Lower leg skin (tissue), 4 donors: ENCODE results near the gene FAIM2. TPM values are rescaled to one million over a fixed set of nuclear protein-coding genes. Genes with fewer than 3 reads are reported as not detected.

Source experiments
- DNase-seq, 2 donors: peaks; one replicate each; pipeline ENCODE4 v3.0.0-alpha.2; 2019; ENCODE audit warnings: low spot score in 2 of 2
- H3K4me3 ChIP-seq: fragments of 200-600 bp; sonication (generic); 2 replicates; pipeline ENCODE4 v1.5.1; 2017; ENCODE audit warnings: mild to moderate bottlenecking, low read depth; ENCODE audit not compliant: poor library complexity, severe bottlenecking
- POLR2A ChIP-seq, 2 donors: fragments of 450-650 bp; IDR thresholded peaks; one replicate each; pipeline ENCODE4 v1.6.1; 2016 to 2017; ENCODE audit warnings: antibody characterized with exemption in 2 of 2, mild to moderate bottlenecking in 1 of 2, moderate library complexity in 1 of 2
- WGBS, 2 donors: methylation state at CpG; one replicate each; pipeline ENCODE4 v1.1.5; 2018; 5-methylcytosine and 5-hydroxymethylcytosine counted together
- intact Hi-C: fragments of 100-400 bp; cut with DNase I; formaldehyde crosslinking; loops from one replicate; pipeline ENCODE4 v1.15.0; 2023; ENCODE audit warnings: low total_unique reads
- total RNA-seq, 4 donors: library from RNA; depleted of rRNA; stranded (reverse); fragments of >200 nt; gene quantifications; one replicate each; pipeline ENCODE4 v1.1.0, GENCODE V29; 2016
- TF ChIP-seq, protein P1 (sequence below), 3 donors: fragments of 450-650 bp; IDR thresholded peaks; one replicate each; pipeline ENCODE4 v1.5.1; 2016; ENCODE audit warnings: antibody characterized with exemption in 3 of 3, mild to moderate bottlenecking in 3 of 3, moderate library complexity in 2 of 3

FAIM2 gene
- total RNA-seq, 4 donors from 2014 or later, result 0.08 to 0.91 (median 0.17) TPM; not detected in 1

DNA sequence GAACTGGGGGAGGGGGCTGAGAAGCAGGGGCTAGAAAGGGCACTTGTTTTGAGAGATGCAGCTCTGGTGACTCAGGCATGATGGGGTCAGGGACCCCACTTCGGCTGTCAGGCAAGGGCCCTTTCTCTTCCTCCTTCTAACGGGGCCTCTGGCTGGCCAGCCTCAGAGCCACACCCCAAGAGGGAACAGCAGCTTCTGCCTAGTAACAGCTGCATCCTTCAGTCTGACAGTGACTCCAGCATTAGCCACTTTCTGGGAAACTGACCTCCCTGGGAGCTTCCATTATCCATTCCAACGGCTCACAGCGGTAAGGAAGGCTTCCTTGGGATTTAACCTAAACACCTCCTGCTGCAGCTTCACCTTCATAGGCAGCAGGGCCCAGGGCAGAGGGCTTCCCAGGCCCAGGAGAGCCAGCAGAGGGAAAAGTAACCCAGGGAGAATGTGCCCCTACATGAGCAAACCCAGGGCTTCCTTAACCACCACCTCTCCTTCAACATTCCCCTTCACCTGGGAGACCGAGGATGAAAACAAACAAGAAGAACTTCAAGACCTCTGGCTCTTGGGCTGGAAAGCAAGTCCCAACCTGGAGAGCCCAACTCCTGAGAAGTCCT is 78.2 kb downstream of the FAIM2 start:
- intact Hi-C loops, result no loop called here
- H3K4me3 ChIP-seq, result no peak overlapping the region
- WGBS, 2 donors, result 9 to 21% methylated on average over 5 of the region's 5 CpGs

DNA sequence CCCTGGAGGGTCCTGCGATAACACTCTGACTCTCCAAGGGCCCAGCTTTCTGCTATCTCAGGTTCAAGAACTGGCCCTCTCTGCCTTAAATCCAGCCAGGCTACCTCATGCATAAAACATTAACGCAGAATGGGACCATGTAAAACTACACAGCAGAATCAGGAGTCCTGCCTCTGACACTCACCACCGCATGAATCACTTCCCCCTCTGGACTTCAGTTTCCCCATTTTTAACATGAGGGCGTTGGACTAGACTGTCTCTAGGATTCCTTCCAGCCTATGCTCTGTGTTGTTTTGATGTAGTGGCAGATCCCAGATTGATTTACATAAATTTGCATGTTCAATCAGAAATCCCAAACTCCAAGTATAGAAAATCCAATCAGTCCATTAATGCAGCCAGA is 78.8 kb downstream of the FAIM2 start:
- peak in 1 of 2 donors; percentile 82 for DNase-seq
- 52 to 67% methylated on average over 4 of the region's 4 CpGs for whole genome bisulfite sequencing, 2 donors
- no peak overlapping the region for H3K4me3 ChIP-seq
- intact Hi-C loops, result no loop called here
- TF ChIP-seq, protein P1, sequence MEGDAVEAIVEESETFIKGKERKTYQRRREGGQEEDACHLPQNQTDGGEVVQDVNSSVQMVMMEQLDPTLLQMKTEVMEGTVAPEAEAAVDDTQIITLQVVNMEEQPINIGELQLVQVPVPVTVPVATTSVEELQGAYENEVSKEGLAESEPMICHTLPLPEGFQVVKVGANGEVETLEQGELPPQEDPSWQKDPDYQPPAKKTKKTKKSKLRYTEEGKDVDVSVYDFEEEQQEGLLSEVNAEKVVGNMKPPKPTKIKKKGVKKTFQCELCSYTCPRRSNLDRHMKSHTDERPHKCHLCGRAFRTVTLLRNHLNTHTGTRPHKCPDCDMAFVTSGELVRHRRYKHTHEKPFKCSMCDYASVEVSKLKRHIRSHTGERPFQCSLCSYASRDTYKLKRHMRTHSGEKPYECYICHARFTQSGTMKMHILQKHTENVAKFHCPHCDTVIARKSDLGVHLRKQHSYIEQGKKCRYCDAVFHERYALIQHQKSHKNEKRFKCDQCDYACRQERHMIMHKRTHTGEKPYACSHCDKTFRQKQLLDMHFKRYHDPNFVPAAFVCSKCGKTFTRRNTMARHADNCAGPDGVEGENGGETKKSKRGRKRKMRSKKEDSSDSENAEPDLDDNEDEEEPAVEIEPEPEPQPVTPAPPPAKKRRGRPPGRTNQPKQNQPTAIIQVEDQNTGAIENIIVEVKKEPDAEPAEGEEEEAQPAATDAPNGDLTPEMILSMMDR (IDR thresholded peaks at IDR 0.05), result no peak
- no peak for TF ChIP-seq POLR2A (IDR thresholded peaks at IDR 0.05)

More for the DNA sequence above, 78.2 kb downstream of the FAIM2 start:
- DNase-seq, result peak in 1 of 2 donors; percentile 88
- TF ChIP-seq POLR2A (IDR thresholded peaks at IDR 0.05), result no peak
- TF ChIP-seq, protein P1 (IDR thresholded peaks at IDR 0.05), result no peak

DNA sequence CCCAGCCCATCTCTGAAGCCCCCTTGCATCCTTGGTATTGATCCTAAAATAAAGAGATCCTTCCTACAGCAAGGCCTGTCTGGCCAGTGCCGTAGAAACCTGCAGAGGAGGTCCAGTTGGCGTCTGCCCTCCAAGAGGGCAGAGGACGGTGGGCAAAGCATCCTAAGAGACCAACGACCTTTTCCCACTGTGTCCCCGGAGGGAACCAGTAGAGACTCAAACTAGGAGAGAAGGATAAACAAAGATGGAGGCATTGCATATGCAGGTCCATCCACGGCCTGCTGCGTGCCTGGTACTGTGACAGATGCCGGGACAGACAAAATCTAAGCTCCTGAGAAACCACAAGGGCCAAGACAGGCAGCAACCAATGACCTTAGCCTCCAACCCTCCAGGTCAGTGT is 79.3 kb downstream of the FAIM2 start:
- TF ChIP-seq, protein P1 (IDR thresholded peaks at IDR 0.05), result no peak
- TF ChIP-seq POLR2A (IDR thresholded peaks at IDR 0.05), result no peak
- 89 to 94% methylated on average over 8 of the region's 8 CpGs for WGBS, 2 donors
- intact Hi-C loops, result no loop called here

DNA sequence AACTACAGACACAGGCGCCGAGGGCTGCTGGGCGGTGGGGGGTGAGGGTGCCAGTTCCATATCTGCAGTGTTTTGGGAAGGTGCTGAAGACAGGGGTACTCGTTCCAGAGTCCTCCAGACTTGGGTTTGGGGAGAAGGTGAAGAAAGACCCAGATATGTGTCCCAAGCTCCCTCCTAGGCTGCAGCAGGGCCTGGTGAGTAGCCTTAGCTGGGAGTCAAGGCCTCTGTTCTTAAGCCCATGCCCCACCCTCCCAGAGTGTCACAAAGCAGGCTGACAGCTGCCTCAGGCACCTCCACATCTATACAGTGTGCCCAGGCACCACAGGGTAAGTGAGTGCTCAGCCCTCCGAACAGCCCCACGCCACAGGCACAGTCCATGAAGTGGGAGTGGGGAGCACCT is 79.7 kb downstream of the FAIM2 start:
- intact Hi-C loops, result no loop called here
- H3K4me3 ChIP-seq, result no peak overlapping the region
- peak in 1 of 2 donors; percentile 79 for DNase-seq
- TF ChIP-seq, protein P1 (IDR thresholded peaks at IDR 0.05), result no peak
- no peak for TF ChIP-seq POLR2A (IDR thresholded peaks at IDR 0.05)
- 90 to 91% methylated on average over 6 of the region's 6 CpGs for WGBS, 2 donors

More for the DNA sequence above, 79.3 kb downstream of the FAIM2 start:
- H3K4me3 ChIP-seq, result no peak overlapping the region
- DNase-seq, result peak in 1 of 2 donors; percentile 62

DNA sequence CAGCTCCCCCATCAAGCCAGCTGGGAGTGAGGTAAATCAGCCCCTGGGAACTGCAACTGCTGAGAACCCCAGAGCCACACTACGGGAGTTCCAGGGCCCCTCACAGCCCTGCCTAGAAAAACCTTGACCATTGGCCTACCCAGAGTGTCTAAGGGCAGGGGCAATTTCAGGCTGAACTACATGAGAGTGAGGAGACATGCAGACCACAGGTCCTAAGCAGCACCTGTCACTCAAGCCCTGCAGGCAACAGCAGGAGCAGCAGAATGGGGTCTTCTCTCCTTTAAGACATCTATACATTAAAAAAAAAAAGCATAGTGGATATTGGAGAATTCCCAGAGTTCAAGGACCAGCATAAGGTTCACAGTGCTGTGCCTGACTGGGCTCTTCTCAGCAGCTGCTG is 80.3 kb downstream of the FAIM2 start:
- no peak for DNase-seq
- WGBS, 2 donors, result 100% methylated on average over 1 of the region's 1 CpG
- no peak overlapping the region for H3K4me3 ChIP-seq
- intact Hi-C loops, result no loop called here
- TF ChIP-seq POLR2A (IDR thresholded peaks at IDR 0.05), result no peak
- TF ChIP-seq, protein P1 (IDR thresholded peaks at IDR 0.05), result no peak
